GM21515 (cell line): Measurements from ENCODE around the gene PGAP3.
"Not testable (repeated sequence)": the region's sequence is repeated elsewhere in the genome, so short reads cannot be mapped to it uniquely, and the experiment has no call there.

Experiments used
- ATAC-seq: cut with Tn5 transposase; IDR thresholded peaks from one replicate; pipeline ENCODE4 v1.9.1; 2021; ENCODE audit not compliant: unreplicated experiment

Gene PGAP3

DNA sequence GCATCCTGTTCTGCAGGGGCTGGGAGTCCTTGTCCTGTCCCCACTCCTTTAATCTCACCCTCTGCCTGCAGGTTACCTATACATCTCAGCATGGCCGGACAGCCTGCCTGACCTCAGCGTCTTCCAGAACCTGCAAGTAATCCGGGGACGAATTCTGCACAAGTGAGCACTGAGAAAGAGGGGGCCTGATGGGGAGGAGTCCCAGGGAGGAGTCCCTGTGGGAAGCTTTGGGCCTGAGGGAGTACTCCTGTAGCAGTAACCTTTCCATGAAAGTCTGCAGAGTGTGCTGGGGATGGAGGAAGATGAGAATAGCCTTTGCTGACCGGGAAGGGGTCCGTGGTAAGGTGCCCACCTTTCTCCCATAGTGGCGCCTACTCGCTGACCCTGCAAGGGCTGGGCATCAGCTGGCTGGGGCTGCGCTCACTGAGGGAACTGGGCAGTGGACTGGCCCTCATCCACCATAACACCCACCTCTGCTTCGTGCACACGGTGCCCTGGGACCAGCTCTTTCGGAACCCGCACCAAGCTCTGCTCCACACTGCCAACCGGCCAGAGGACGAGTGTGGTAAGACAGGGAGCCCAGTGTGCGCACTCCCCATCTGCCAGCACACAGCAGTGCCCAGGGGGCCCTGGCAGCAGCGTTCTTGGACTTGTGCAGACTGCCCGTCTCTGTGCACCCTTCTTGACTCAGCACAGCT, 27.7 kb upstream of the PGAP3 start:
- no peak for ATAC-seq

DNA sequence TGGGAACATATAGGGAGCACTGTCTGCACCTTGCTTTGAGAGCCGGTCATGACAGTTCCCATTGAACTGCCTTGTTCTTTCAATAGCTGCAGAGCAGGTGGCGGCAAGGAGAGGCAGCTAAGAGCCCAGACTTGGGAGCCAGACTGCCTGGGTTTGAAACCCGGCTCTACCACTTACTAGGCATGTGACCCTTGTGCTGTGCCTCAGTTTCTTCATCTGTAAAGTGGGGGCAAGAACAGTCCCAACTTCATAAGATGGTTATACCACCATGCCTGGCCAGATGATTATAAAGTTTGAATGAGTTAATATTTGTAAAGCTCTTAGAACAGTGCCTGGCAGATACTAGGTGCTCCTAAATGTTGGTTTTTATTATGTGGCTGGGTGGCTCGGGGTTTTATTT, 26.4 kb upstream of the PGAP3 start:
- no peak for ATAC-seq

DNA sequence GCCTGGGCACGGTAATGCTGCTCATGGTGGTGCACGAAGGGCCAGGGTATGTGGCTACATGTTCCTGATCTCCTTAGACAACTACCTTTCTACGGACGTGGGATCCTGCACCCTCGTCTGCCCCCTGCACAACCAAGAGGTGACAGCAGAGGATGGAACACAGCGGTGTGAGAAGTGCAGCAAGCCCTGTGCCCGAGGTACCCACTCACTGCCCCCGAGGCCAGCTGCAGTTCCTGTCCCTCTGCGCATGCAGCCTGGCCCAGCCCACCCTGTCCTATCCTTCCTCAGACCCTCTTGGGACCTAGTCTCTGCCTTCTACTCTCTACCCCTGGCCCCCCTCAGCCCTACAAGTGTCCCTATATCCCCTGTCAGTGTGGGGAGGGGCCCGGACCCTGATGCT, 24.0 kb upstream of the PGAP3 start:
- ATAC-seq, result no peak

DNA sequence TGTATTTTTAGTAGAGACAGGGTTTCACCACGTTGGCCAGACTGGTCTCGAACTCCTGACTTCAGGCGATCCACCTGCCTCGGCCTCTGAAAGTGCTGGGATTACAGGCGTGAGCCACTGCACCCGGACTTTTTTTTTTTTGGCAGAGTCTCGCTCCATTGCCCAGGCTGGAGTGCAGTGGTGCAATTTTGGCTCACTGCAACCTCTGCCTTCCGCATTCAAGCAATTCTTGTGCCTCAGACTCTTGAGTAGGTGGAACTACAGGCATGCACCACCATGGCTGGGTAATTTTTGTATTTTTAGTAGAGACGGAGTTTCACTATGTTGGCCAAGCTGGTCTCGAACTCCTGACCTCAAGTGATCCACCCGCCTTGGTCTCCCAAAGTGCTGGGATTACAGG, 23.2 kb upstream of the PGAP3 start:
- not testable (repeated sequence) for ATAC-seq

DNA sequence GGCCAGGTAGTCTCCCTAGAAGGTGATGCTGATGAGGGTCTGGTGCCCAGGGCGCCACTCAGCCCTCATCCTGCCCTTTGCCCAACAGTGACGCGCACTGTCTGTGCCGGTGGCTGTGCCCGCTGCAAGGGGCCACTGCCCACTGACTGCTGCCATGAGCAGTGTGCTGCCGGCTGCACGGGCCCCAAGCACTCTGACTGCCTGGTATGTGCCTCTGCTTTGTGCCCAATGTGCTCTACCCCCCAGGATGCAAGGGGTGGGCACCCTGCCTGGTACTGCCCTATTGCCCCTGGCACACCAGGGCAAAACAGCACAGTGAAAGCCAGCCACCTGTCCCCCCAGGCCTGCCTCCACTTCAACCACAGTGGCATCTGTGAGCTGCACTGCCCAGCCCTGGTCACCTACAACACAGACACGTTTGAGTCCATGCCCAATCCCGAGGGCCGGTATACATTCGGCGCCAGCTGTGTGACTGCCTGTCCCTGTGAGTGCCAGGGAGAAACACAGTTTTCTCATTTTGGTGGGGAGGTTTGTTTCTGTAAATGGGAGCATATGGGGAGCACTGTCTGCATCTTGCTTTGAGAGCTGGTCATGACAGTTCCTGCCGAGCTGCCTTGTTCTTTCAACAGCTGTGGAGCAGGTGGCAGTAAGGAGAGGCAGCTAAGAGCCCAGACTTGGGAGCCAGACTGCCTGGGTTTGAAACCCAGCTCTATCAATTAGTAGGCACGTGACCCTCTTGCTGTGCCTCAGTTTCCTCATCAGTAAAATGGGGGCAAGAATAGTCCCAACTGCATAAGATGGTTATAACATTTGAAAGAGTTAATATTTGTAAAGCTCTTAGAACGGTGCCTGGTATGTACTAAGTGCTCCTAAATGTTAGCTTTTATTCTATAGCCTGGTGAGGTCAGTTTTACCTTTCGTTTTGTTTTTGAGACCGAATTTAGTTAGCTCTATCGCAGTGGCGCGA, 22.4 kb upstream of the PGAP3 start:
- no peak for ATAC-seq

DNA sequence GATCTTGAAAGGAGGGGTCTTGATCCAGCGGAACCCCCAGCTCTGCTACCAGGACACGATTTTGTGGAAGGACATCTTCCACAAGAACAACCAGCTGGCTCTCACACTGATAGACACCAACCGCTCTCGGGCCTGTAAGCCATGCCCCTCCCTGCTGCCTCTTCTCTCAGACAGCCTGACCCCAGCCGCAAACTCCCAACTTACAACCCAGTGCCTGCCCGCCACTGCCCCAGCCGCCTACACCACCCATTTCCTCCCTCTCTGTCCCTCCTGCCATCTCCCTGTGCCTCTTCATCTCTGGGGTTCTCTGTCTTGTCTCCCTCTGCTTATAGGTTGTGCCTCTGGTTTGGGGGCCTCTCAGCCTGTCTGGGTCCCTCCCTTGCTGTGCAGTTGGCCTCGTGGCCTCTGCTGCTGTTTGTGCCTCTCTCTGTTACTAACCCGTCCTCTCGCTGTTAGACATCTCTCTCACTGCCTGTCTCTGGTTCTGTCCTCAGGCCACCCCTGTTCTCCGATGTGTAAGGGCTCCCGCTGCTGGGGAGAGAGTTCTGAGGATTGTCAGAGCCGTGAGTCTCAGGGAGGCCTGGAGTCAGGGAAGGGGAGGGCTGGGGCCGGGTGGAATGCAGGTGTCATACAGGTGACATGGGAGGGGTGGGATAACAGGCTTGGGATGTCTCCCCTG, 21.6 kb upstream of the PGAP3 start:
- ATAC-seq, result no peak

DNA sequence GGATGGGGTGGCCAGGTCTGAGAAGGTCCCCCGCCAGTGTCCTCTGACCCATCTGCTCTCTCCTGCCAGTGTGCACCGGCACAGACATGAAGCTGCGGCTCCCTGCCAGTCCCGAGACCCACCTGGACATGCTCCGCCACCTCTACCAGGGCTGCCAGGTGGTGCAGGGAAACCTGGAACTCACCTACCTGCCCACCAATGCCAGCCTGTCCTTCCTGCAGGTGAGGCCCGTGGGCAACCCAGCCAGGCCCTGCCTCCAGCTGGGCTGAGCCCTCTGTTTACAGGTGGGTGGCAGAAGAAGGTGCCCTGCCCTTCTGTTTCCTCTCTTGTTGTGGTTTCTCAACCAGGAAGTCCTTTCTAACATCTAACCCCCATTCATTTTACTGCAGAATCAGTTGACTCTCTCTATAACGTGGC, 19.1 kb upstream of the PGAP3 start:
- no peak for ATAC-seq

DNA sequence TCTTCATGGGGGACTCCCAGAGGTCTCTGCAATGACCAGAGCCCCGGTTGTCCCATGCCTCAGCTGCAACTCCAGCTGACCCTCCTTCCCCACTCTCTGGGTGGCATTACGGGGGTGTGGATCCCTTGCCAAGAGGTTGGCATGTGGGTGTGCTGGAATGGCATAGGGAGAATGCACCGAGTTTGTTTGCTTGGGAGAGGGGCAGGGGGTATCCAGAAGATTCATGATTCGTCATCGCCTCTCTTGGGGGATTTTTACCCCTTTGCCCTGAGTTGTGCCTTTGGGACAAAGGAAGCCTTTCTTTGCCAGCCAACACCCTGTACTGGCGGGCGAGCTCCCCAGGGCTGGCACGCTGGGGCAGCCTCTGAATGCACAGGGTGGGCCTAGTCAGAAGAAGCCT, 18.5 kb upstream of the PGAP3 start:
- ATAC-seq, result no peak

DNA sequence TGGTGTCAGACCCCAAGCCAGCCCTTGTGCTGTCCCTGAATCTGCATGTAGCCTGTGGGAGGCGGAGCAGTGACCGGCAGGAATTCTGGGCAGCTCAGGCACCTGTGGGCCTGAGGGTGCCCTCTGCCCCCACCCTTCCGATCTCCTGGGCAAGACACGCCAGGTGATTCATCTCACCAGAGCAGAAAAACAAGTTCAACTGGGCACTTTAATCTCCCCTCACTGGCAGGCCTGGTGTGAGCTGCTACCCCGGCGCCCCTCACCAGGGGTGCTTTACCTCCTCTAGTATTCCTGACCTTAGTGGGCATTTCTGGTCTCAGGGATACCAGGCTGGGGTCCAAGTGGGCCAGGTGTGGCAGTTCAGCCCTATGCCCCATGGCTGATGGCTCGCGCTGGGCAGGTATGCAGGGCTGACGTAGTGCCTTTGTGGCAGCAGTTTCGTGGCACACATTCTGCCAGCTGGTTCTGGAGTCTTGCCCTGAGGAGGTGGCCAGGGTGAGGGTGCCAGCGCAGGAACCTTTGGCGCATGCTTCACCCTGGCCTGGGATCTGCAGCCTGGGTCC, 18.0 kb upstream of the PGAP3 start:
- ATAC-seq, result no peak

DNA sequence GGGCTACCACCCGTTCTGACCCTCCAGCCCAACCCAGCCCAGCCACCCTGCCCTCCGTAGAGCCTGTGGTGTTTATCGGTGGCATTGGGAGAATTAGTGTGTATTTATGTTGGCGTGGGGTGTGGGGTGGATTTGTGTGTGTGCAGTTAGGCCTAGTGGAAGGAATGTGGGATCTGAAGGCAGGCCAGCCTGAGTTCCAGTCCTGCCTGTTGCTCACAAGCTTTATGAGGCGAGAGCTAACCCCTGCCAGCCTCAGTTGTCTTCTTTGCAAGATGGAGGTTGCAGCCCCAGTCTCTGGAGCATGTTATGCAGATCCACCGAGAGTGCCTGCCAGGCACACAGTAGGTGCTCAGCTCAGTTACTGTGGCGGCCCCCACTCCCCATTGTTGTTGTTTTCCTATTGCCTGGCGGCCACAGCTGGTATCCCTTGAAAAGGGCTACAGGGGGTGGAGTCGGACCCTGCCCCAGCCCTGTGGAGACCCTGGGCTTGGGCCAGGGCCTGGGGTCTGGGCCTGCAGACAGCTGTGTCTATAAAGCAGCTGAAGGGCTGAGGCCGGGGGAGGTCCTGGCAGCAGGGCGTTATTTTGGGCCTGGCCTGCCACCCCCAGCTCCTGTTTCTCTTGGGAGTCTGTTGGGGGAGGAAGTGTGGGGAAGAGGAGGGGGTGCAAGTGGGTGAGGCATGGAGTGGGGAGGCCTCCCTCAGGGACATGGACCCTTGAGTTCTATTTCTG, 17.1 kb upstream of the PGAP3 start:
- ATAC-seq, result no peak

DNA sequence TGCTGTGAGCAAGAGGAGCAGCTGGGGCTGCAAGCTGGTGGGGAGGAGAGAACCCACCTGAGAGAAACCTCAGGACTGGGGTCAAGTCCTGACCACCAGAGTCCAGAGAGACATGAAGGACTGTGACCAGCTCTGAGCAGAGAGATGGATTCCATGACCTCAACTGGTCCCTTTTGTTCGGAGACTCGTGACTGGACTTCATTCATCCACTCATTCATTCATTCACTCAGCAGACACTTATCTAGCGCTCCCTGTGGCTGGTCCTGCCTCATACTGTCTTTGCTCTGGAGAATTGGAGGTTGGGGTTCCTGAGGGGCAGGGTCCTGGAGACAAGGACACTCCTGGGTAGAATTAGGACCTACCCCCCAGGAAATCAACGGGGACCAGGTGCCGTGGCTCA, 16.1 kb upstream of the PGAP3 start:
- no peak for ATAC-seq

DNA sequence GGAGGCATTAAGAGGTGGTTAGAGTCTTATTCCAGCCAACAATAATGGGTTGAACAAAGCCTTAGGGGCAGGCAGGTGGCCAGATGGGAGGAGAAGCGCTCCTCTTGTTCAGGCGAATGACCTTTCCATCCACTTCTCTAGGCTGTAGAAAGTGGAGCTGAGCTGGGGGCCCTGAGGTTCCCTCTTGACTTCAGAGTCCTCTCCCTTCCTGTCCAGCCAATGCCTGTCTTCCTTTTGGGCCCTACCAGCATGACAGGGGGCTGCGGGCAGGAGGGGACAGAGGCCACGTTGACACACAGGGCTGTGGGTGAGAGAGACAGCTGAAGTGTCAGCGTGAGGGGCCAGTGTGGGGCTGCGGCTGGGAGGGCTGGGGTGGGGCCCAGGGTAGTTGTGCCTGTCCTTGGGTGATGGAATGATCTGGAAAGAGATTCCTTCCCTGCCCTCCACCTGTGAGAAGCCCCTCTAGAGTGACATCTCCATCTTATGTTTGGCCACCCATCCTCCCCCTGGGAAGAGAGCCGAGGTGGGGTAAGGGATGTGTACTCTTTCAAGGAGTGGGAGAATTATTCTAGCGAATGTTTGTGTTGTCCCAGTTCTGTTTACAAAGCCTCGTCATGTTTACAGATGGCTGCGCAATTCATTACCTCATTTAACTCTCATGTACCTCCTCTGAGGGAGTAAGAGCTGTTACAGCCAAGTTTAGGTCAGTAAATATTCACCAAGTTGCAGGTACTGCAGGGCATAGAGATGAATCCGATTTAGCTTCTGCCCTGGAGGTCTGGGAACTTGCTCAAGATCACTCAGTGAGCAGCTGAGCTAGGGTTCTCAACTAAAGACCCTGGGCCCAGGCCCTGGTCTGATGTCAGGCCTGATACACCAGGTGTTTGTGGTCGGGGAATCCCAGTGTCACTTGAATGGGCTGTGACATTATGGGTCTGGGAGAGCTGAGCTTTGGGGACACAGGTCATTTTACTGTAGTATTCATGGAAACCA, 15.3 kb upstream of the PGAP3 start:
- ATAC-seq, result no peak

DNA sequence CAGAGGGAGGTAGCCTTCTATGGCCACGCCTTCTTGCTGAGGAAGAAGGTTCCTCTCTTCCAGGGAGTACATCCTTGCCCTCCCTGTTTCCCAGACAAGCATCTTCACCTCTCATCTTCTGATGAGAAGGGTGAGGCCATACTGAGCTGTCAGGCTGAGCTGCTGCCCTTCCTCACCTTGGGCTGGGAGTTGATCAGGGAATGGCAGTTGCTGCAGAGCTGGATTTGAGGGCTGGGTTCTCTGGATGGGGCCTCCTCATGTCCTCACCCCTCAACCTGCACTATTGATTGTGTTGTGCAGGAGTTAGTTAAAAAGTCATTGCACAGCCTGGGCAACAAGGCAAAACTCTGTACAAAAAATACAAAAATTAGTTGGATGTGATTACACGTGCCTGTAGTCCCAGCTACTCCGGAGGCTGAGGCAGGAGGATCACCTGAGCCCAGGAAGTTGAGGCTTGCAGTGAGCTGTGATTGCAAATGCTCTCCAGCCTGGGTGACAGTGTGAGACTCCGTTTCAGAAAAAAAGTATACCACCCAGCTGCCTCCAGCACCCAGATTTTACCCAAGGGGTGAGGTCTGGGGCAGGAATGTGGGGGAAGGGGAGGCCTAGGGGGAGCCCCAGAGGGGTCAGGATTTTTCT, 14.0 kb upstream of the PGAP3 start:
- no peak for ATAC-seq

DNA sequence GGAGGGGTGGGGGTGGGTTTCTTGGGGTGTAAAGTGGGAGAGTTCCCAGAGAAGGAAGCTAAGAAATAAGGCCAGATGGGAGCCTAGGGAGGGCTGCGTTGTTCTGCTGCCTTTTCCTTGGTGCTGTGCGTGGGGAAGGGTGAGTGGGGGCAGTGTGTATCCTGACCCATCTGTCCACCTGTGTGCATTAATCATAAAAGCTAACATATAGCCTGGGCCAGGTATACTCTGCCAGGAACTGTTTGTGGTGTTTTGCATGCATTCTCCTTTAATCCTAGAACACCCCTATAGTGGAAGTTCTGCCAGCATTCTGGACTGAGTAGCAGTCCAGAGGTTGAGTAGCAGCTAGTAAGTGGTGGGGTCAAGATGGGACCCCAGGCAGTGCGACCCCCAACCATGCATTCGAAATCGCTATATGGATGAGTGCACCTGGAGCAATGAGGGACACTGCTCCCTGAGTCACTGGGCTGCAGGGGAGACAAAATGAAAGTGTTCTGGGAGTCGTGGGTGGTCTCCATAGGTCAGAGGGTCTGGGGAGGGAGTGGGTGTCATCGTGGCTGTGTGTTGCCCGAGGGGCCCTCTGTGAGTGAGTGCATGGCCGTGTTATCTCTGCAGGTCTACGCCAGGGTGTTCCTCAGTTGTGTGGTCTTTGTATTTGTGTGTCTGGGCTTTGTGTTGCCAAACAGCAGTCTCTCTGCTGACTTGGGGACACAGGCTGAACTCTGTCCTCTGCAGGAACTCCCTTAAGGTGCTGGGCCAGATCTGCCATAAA, 13.3 kb upstream of the PGAP3 start:
- ATAC-seq, result no peak

DNA sequence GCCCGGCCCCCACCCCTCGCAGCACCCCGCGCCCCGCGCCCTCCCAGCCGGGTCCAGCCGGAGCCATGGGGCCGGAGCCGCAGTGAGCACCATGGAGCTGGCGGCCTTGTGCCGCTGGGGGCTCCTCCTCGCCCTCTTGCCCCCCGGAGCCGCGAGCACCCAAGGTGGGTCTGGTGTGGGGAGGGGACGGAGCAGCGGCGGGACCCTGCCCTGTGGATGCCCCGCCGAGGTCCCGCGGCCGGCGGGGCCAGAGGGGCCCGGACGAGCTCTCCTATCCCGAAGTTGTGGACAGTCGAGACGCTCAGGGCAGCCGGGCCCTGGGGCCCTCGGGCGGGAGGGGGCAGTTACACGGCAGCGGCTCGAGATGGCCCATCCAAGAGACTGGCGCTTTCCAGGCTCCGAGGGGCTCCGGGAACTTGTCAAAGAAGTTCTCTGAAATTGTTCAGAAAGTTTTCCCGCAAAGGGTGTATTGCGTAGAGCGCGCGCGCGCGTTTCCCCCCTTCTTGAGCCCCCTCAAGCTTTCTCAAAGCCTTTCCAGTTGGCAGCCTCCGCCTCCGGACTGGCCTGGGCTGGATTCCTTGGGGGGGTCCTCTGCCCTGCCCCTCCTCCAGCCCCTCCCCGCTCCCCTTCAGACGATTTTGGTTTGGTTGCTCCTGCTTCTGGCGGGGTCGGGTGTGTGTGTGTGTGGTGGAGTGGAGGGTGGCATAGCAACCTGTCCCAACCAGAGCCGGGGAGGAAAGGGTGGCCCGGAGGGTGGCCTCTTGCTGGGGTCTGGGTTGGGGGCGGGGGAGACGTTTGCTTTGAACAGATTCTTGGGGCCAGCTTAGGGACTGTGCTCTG, 12.5 kb upstream of the PGAP3 start:
- no peak for ATAC-seq

DNA sequence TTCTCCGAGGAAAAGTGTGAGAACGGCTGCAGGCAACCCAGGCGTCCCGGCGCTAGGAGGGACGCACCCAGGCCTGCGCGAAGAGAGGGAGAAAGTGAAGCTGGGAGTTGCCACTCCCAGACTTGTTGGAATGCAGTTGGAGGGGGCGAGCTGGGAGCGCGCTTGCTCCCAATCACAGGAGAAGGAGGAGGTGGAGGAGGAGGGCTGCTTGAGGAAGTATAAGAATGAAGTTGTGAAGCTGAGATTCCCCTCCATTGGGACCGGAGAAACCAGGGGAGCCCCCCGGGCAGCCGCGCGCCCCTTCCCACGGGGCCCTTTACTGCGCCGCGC, 11.9 kb upstream of the PGAP3 start, which contains the start of gene ERBB2:
Gene ERBB2 (plus strand): TSS at position 247 of the 330 bp plus-strand sequence. CDS start 175 bp downstream, outside the sequence.
- ATAC-seq, result no peak

DNA sequence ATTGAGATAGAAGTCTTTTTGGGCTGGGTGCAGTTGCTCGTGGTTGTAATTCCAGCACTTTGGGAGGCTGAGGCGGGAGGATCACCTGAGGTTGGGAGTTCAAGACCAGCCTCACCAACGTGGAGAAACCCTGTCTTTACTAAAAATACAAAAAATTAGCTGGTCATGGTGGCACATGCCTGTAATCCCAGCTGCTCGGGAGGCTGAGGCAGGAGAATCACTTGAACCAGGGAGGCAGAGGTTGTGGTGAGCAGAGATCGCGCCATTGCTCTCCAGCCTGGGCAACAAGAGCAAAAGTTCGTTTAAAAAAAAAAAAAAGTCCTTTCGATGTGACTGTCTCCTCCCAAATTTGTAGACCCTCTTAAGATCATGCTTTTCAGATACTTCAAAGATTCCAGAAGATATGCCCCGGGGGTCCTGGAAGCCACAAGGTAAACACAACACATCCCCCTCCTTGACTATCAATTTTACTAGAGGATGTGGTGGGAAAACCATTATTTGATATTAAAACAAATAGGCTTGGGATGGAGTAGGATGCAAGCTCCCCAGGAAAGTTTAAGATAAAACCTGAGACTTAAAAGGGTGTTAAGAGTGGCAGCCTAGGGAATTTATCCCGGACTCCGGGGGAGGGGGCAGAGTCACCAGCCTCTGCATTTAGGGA, 11.4 kb upstream of the PGAP3 start:
- ATAC-seq, result not testable (repeated sequence)
